Measurements from ENCODE around the gene KIF5C.
"Not testable (repeated sequence)": the region's sequence is repeated elsewhere in the genome, so short reads cannot be mapped to it uniquely, and the experiment has no call there.

Gene KIF5C

GRCh38 chr2:148842050-148842449 is 33.0 kb upstream of the KIF5C start:
- TF ChIP-seq CTCF (IDR thresholded peaks at IDR 0.05; ENCODE audit: poor library complexity, severe bottlenecking): no peak
- no peaks in the 10 kb centered on the region for H3K9me3 ChIP-seq (ENCODE audit: severe bottlenecking)
- DNase-seq (ENCODE audit: low spot score) (no peak), ATAC-seq (ENCODE audit: low read depth) (no peak)
- no peaks in the 10 kb centered on the region for H3K4me1 ChIP-seq (ENCODE audit: insufficient read depth, poor library complexity, severe bottlenecking)
- no peaks in the 10 kb centered on the region for H3K36me3 ChIP-seq (ENCODE audit: low read depth)
- no peak overlapping the region for H3K4me3 ChIP-seq (ENCODE audit: severe bottlenecking)
- peaks cover 6% of the 10 kb centered on the region for H3K27me3 ChIP-seq (ENCODE audit: insufficient read depth, poor library complexity, severe bottlenecking)
- H3K27ac ChIP-seq (ENCODE audit: poor library complexity, severe bottlenecking): no peak overlapping the region

GRCh38 chr2:148848146-148848545 is 26.9 kb upstream of the KIF5C start:
- Histone ChIP-seq H3K27ac (ENCODE audit: poor library complexity, severe bottlenecking) (no peak overlapping the region), H3K9me3 (ENCODE audit: severe bottlenecking) (no peaks in the 10 kb centered on the region), H3K36me3 (ENCODE audit: low read depth) (no peaks in the 10 kb centered on the region), H3K27me3 (ENCODE audit: insufficient read depth, poor library complexity, severe bottlenecking) (peaks cover 13% of the 10 kb centered on the region), H3K4me1 (ENCODE audit: insufficient read depth, poor library complexity, severe bottlenecking) (no peaks in the 10 kb centered on the region), H3K4me3 (ENCODE audit: severe bottlenecking) (no peak overlapping the region)
- ATAC-seq (ENCODE audit: low read depth) (no peak), DNase-seq (ENCODE audit: low spot score) (no peak)
- no peak for TF ChIP-seq CTCF (IDR thresholded peaks at IDR 0.05; ENCODE audit: poor library complexity, severe bottlenecking)

- no peak for TF ChIP-seq CTCF (IDR thresholded peaks at IDR 0.05; ENCODE audit: poor library complexity, severe bottlenecking)
- peaks cover 11% of the 10 kb centered on the region for H3K27me3 ChIP-seq (ENCODE audit: insufficient read depth, poor library complexity, severe bottlenecking)
- no peak overlapping the region for H3K27ac ChIP-seq (ENCODE audit: poor library complexity, severe bottlenecking)
- ATAC-seq (ENCODE audit: low read depth) (no peak), DNase-seq (ENCODE audit: low spot score) (no peak)
- H3K4me3 ChIP-seq (ENCODE audit: severe bottlenecking): no peak overlapping the region
- H3K9me3 ChIP-seq (ENCODE audit: severe bottlenecking): no peaks in the 10 kb centered on the region
- H3K4me1 ChIP-seq (ENCODE audit: insufficient read depth, poor library complexity, severe bottlenecking): no peaks in the 10 kb centered on the region
- no peaks in the 10 kb centered on the region for H3K36me3 ChIP-seq (ENCODE audit: low read depth)
Measured at GRCh38 chr2:148853458-148853857, 21.6 kb upstream of the KIF5C start.

GRCh38 chr2:148860037-148860436 is 15.0 kb upstream of the KIF5C start:
- DNase-seq (ENCODE audit: low spot score) (no peak), ATAC-seq (ENCODE audit: low read depth) (no peak)
- no peaks in the 10 kb centered on the region for H3K36me3 ChIP-seq (ENCODE audit: low read depth)
- no peak for TF ChIP-seq CTCF (IDR thresholded peaks at IDR 0.05; ENCODE audit: poor library complexity, severe bottlenecking)
- no peaks in the 10 kb centered on the region for H3K9me3 ChIP-seq (ENCODE audit: severe bottlenecking)
- no peak overlapping the region for H3K27ac ChIP-seq (ENCODE audit: poor library complexity, severe bottlenecking)
- H3K4me1 ChIP-seq (ENCODE audit: insufficient read depth, poor library complexity, severe bottlenecking): no peaks in the 10 kb centered on the region
- peaks cover 6% of the 10 kb centered on the region for H3K27me3 ChIP-seq (ENCODE audit: insufficient read depth, poor library complexity, severe bottlenecking)
- no peak overlapping the region for H3K4me3 ChIP-seq (ENCODE audit: severe bottlenecking)

- no peak for ATAC-seq (ENCODE audit: low read depth)
- Histone ChIP-seq H3K36me3 (ENCODE audit: low read depth) (no peaks in the 10 kb centered on the region), H3K27me3 (ENCODE audit: insufficient read depth, poor library complexity, severe bottlenecking) (peaks cover 6% of the 10 kb centered on the region), H3K4me3 (ENCODE audit: severe bottlenecking) (no peak overlapping the region), H3K27ac (ENCODE audit: poor library complexity, severe bottlenecking) (no peak overlapping the region), H3K4me1 (ENCODE audit: insufficient read depth, poor library complexity, severe bottlenecking) (no peaks in the 10 kb centered on the region), H3K9me3 (ENCODE audit: severe bottlenecking) (no peaks in the 10 kb centered on the region)
- DNase-seq (ENCODE audit: low spot score): no peak
- no peak for TF ChIP-seq CTCF (IDR thresholded peaks at IDR 0.05; ENCODE audit: poor library complexity, severe bottlenecking)
Measured at GRCh38 chr2:148861367-148861766, 13.7 kb upstream of the KIF5C start.

GRCh38 chr2:148862478-148862877 is 12.5 kb upstream of the KIF5C start:
- not testable (repeated sequence) for H3K27me3 ChIP-seq (ENCODE audit: insufficient read depth, poor library complexity, severe bottlenecking); ATAC-seq (ENCODE audit: low read depth); H3K4me3 ChIP-seq (ENCODE audit: severe bottlenecking); H3K27ac ChIP-seq (ENCODE audit: poor library complexity, severe bottlenecking); H3K36me3 ChIP-seq (ENCODE audit: low read depth); H3K4me1 ChIP-seq (ENCODE audit: insufficient read depth, poor library complexity, severe bottlenecking); DNase-seq (ENCODE audit: low spot score); H3K9me3 ChIP-seq (ENCODE audit: severe bottlenecking)

Data from RWPE2 (cell line).